MM.1S (cell line): Measurements from ENCODE around the gene C10orf105.

Experiments
- EZH2 ChIP-seq: fragments of 300-600 bp; sonication (generic); optimal IDR thresholded peaks from 2 replicates; pipeline ENCODE3; 2017; ENCODE audit warnings: low read depth, mild to moderate bottlenecking, antibody characterized with exemption, low read length, mixed read lengths
- TF ChIP-seq, protein P1 (sequence below): fragments of 300-600 bp; sonication (generic); IDR thresholded peaks from 2 replicates; pipeline ENCODE4 v1.5.1; 2016; ENCODE audit warnings: antibody characterized with exemption, low read length, mixed read lengths

DNA sequence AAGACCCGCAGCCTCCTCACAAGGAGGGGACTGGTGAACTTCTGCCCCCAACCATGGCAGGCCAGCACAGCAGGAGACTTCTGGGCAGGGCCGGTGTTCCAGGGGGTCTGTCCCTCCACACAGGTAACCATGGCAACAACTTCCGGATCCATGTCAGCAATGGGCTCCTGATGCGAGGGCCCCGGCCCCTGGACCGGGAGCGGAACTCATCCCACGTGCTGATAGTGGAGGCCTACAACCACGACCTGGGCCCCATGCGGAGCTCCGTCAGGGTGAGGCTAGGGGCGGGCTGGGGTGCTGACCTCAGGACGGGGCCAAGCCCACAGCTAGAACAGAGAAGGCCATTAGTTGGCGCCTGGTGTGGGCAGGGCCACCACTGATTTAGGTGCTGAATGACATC lies 5.7 kb upstream of the C10orf105 start:
- TF ChIP-seq, protein P1, sequence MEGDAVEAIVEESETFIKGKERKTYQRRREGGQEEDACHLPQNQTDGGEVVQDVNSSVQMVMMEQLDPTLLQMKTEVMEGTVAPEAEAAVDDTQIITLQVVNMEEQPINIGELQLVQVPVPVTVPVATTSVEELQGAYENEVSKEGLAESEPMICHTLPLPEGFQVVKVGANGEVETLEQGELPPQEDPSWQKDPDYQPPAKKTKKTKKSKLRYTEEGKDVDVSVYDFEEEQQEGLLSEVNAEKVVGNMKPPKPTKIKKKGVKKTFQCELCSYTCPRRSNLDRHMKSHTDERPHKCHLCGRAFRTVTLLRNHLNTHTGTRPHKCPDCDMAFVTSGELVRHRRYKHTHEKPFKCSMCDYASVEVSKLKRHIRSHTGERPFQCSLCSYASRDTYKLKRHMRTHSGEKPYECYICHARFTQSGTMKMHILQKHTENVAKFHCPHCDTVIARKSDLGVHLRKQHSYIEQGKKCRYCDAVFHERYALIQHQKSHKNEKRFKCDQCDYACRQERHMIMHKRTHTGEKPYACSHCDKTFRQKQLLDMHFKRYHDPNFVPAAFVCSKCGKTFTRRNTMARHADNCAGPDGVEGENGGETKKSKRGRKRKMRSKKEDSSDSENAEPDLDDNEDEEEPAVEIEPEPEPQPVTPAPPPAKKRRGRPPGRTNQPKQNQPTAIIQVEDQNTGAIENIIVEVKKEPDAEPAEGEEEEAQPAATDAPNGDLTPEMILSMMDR: no peak
- no peak for TF ChIP-seq EZH2
